Ammon's horn (tissue), 1 donor: Measurements from ENCODE around the gene GLI3.

ENCODE experiments used
- DNase-seq: peaks from one replicate; pipeline ENCODE4 v3.0.0-alpha.2; 2016; ENCODE audit warnings: low spot score

Gene GLI3

GRCh38 chr7:41972270-41972669 is 264.7 kb downstream of the GLI3 start:
- DNase-seq: no peak

DNA sequence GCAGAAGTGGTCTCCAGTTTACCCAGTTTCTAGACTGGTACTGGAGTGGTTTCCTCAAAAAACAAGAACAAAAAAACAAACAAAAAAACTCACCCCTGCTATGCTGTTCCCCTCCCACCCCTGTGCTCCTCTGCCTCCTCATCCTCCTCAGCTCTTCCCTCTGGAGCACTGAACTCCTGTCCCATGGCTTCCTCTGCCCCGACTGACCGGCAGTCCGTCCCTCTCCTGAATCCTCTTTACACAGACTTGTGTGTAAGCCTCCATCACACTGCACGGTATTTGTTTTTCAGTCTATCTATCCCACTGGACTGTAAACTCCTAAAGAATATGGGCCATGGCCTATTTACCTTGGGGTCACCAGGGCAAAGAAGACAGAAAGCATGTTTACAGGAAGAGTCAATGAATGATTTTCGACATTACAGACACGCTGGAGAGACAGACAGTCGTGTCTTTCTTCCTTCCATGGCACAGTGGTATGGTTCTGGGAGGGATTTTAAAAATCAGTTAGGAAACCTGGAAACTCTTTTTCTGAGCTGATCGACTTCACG is 265.3 kb downstream of the GLI3 start:
- no peak for DNase-seq

- DNase-seq: no peak
Measured at GRCh38 chr7:41970941-41971340, 266.1 kb downstream of the GLI3 start.

GRCh38 chr7:41969561-41970105 is 267.4 kb downstream of the GLI3 start:
- no peak for DNase-seq

DNA sequence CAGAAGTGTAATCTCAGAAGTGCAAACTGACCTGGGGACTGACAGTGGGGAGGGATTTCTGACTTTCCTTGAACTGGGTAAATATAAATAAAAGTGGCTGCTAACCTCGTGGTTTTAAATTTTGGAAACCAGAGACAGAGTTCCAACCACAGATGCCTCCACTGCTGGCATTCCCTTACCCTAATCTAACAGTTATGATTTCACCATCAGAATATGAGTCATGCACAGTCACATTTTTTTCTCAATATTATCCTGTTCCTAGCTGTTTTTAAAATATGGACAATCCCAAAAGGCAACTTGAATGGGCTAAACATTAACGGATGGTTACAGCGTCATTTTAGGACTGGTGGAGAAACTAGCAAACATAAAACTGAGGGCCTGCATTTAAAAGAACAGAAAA is 269.9 kb downstream of the GLI3 start:
- DNase-seq: no peak

GRCh38 chr7:41965951-41966505 is 271.0 kb downstream of the GLI3 start:
- DNase-seq: no peak

- DNase-seq: peak; percentile 28
Measured at GRCh38 chr7:41964849-41965745, 271.9 kb downstream of the GLI3 start.

- no peak for DNase-seq
Measured at GRCh38 chr7:41964183-41964753, 272.7 kb downstream of the GLI3 start.

DNA sequence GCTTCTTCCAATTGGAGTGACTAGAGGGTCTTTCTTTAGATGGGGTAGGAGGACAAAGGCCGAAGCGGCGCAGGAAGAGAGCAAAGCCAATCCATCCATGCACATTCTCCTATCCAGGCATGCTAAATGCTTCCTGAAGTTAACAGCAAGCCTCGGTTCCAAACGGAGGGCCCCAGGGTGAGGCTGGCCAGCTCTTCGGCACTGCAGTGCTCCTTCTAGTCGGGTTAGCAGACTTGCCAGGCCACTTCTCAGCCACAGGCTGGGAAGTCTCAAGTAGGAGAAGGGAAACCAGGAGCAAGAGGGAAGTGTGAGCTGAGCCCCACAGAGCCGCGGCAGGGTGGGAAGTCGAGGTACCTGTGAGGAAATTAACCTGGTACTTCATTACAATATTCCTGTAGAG is 280.3 kb downstream of the GLI3 start:
- no peak for DNase-seq

DNA sequence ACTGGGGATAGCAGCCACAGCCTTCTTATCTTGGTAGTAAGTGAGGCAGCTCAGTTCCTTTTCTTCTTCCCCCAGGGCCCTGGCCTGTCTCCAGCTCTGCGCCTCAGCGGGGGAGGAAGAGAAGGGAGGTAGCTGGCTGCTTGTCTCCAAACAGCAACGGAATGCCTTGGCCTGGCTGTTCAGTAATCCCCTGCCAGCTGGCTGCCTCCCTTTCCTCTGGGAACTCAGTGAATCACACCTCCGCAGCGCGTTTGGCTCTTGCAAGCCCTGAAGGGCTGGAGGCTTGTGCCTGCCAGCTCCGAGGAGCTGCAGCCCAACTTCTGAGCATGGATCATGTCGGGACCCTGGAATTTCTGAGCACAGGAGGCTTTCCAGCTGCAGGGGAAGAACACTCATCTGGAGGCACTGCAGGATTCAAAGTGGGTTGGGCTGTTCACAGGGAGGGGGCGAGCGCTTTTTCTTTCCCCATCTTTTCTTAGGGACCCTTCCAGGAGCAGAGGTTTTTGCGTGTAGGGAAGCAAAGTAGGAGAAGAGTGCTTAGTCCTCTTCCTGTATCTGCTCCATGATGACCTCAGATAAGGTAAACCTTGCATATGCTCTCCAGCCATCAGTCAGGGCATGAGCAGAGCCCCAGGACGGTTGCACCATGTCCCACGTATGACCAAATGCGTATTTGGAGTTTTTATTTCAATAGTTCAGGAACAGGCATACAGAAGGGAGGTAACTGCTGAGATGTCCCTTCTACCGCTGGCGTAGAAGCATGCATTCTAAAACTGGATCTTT is 280.9 kb downstream of the GLI3 start:
- peak; percentile 95 for DNase-seq

- no peak for DNase-seq
Measured at GRCh38 chr7:41955451-41955850, 281.6 kb downstream of the GLI3 start.

GRCh38 chr7:41954976-41955375 is 282.0 kb downstream of the GLI3 start:
- no peak for DNase-seq

- DNase-seq: no peak
Measured at GRCh38 chr7:41948503-41948902, 288.5 kb downstream of the GLI3 start.

DNA sequence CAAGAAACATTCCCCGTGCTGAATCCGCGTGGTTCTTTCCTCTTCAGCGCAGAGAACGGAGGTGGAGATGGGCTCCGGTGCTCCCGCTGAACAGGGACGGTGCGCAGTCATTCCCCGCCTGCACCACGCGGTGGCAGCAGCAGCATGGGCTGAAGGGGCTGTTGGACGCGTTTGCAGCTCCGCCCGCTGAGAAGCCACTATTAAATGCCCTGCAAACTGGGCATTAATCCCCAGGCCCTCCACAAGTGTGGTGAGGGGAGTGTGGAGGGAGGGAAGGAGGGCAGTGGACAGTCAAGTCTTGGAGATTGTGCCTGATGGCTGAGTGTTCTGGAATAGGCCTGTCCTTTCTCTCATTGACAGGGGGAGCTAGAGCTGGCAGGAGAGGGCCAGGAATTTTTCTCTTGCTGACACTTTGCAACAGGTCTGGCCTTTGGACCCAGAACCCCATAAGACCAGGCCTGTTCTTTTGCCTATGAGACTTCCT is 293.9 kb downstream of the GLI3 start:
- DNase-seq: peak; percentile 93

GRCh38 chr7:41942468-41943093 is 294.4 kb downstream of the GLI3 start:
- no peak for DNase-seq

DNA sequence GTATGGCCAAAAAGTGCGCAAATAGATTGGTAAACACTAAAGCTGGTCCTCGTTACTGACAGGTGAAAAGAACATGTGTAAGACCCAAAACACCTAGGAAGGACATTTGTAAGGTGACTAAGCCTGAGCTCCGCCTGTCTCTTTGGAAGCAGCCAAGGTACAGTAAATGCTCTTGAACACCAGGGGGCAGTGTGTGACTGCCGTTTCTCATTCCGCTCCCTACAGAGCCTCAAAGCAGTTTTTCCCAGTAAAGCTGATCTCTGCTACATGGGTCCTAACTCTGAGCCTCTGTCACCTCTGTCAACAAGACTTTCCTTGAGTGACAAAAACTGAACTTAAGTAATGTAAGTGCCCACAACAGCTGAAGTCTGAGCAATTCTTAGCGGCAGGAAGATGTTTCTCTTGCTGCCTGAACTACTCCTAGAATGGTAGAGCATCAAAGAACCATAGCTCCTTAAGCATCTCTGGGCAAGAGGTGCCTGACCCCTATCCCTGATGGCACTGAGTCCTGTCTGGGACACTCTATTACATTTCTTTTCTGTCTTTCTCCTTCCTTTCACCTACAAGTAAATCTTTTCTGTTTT is 296.2 kb downstream of the GLI3 start:
- peak; percentile 93 for DNase-seq

DNA sequence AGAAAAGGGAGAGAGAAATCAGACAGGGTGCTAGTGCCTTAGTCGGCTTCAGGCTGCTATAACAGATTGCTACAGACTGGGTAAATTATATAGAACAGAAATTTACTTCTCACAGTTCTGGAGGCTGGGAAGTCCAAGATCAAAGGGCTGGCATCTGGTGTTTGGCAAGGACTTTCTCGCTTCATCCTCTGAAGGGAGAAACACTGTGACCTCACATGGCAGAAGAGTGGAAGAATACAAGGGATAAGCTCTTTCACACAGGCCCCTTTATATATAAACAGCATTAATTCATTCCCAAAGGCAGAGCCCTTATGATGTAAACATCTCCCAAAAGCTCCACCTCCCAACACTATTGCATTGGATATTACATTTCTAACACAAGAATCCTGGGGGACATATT is 298.6 kb downstream of the GLI3 start:
- no peak for DNase-seq

DNA sequence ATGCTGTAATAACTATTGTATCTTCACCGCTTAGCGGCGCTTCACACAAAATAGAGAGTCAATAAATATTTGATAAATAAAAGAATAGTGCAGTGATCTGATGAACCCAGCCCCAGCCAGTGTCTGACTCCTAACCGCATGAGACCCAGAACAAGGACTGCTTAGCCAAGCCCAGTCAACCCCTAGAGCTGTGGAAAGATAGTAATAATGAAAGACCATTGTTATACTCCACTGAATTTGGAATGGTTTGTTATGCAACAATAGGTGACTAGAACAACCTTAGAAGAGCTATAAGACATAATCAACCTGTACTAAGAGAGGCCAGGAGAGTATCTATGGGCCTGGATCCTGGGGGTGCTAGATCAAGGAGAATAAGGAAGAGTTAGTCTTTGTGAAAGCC is 303.6 kb downstream of the GLI3 start:
- DNase-seq: no peak

DNA sequence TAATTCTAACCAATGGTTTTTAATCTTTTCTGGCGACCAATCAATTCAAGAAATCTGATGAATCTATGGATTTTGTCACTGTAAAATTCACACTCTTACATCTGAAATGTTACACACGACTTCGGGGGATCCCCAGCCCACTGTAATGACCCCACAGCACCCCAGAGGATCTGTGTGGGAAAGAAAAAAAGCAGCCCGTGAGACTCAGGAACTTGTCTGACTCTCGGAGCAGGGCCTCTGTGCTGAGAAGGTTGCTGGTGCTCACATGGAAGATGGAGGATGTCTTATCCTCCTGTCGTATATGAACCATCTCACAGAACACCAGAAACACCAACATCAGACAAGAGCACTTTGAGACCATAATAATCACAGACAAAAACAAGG is 305.8 kb downstream of the GLI3 start:
- no peak for DNase-seq

- DNase-seq: no peak
Measured at GRCh38 chr7:41930538-41931262, 306.3 kb downstream of the GLI3 start.
